Measurements from ENCODE around the gene CXCL5. TPM values are rescaled to one million over a fixed set of nuclear protein-coding genes. Genes with fewer than 3 reads are reported as not detected.

Gene CXCL5
- total RNA-seq (2014; rRNA removed; shearing (Covaris generic); ENCODE audit: low replicate concordance): not detected in 2 replicates

- H3K27ac ChIP-seq (ENCODE audit: low read length): no peak within 1 kb of the TSS
- no peak within 1 kb of the TSS for H2AFZ ChIP-seq (ENCODE audit: low read length)
- H3K36me3 ChIP-seq (ENCODE audit: insufficient read depth, low read length): no peaks in the 10 kb centered on the region
- no peaks in the 10 kb centered on the region for H3K27me3 ChIP-seq (ENCODE audit: low read length)
- no peaks in the 10 kb centered on the region for H3K79me2 ChIP-seq (ENCODE audit: low read length)
- no peak within 1 kb of the TSS for H3K4me2 ChIP-seq (ENCODE audit: low read depth, low read length, poor library complexity, severe bottlenecking)
- H3K4me3 ChIP-seq (ENCODE audit: low read length): no peak within 1 kb of the TSS
- H3K9ac ChIP-seq (ENCODE audit: low read length): no peak within 1 kb of the TSS
- no peaks in the 10 kb centered on the region for H3K4me1 ChIP-seq (ENCODE audit: low read length)
- no peak for DNase-seq
- no peaks in the 10 kb centered on the region for H3K9me2 ChIP-seq (replicated peaks; ENCODE audit: insufficient read depth, low read length)
- H3K9me3 ChIP-seq (ENCODE audit: low read length): no peaks in the 10 kb centered on the region
- no peaks in the 10 kb centered on the region for H4K20me1 ChIP-seq (ENCODE audit: insufficient read depth, low read depth, low read length)
These were observed at the start of gene CXCL5 for GRCh38 chr4:73998040-73999011. CXCL5 (minus strand) TSS chr4:73998677; CDS start chr4:73998581, 96 bp downstream.

- Histone ChIP-seq H3K27me3 (ENCODE audit: low read length) (no peaks in the 10 kb centered on the region), H3K36me3 (ENCODE audit: insufficient read depth, low read length) (no peaks in the 10 kb centered on the region), H3K79me2 (ENCODE audit: low read length) (no peaks in the 10 kb centered on the region), H3K9ac (ENCODE audit: low read length) (no peak overlapping the region), H3K4me1 (ENCODE audit: low read length) (no peaks in the 10 kb centered on the region), H3K27ac (ENCODE audit: low read length) (no peak overlapping the region), H3K9me2 (replicated peaks; ENCODE audit: insufficient read depth, low read length) (no peaks in the 10 kb centered on the region), H4K20me1 (ENCODE audit: insufficient read depth, low read depth, low read length) (no peaks in the 10 kb centered on the region), H2AFZ (ENCODE audit: low read length) (no peak overlapping the region), H3K9me3 (ENCODE audit: low read length) (no peaks in the 10 kb centered on the region), H3K4me3 (ENCODE audit: low read length) (no peak overlapping the region), H3K4me2 (ENCODE audit: low read depth, low read length, poor library complexity, severe bottlenecking) (no peak overlapping the region)
- no peak for DNase-seq
These were observed 48.7 kb upstream of the CXCL5 start for GRCh38 chr4:74047152-74047551.

- no peak for DNase-seq
- Histone ChIP-seq H3K4me2 (ENCODE audit: low read depth, low read length, poor library complexity, severe bottlenecking) (no peak overlapping the region), H3K9ac (ENCODE audit: low read length) (no peak overlapping the region), H4K20me1 (ENCODE audit: insufficient read depth, low read depth, low read length) (no peaks in the 10 kb centered on the region), H3K36me3 (ENCODE audit: insufficient read depth, low read length) (no peaks in the 10 kb centered on the region), H3K79me2 (ENCODE audit: low read length) (no peaks in the 10 kb centered on the region), H3K4me1 (ENCODE audit: low read length) (no peaks in the 10 kb centered on the region), H3K9me2 (replicated peaks; ENCODE audit: insufficient read depth, low read length) (no peaks in the 10 kb centered on the region), H3K27ac (ENCODE audit: low read length) (no peak overlapping the region), H3K27me3 (ENCODE audit: low read length) (no peaks in the 10 kb centered on the region), H2AFZ (ENCODE audit: low read length) (no peak overlapping the region), H3K4me3 (ENCODE audit: low read length) (no peak overlapping the region), H3K9me3 (ENCODE audit: low read length) (no peaks in the 10 kb centered on the region)
These were observed 47.3 kb upstream of the CXCL5 start for GRCh38 chr4:74045772-74046171.

- Histone ChIP-seq H3K9me3 (ENCODE audit: low read length) (no peaks in the 10 kb centered on the region), H3K4me2 (ENCODE audit: low read depth, low read length, poor library complexity, severe bottlenecking) (no peak overlapping the region), H3K9me2 (replicated peaks; ENCODE audit: insufficient read depth, low read length) (no peaks in the 10 kb centered on the region), H3K36me3 (ENCODE audit: insufficient read depth, low read length) (no peaks in the 10 kb centered on the region), H3K79me2 (ENCODE audit: low read length) (no peaks in the 10 kb centered on the region), H3K27ac (ENCODE audit: low read length) (no peak overlapping the region), H3K9ac (ENCODE audit: low read length) (no peak overlapping the region), H3K27me3 (ENCODE audit: low read length) (no peaks in the 10 kb centered on the region), H4K20me1 (ENCODE audit: insufficient read depth, low read depth, low read length) (no peaks in the 10 kb centered on the region), H2AFZ (ENCODE audit: low read length) (no peak overlapping the region), H3K4me3 (ENCODE audit: low read length) (no peak overlapping the region), H3K4me1 (ENCODE audit: low read length) (no peaks in the 10 kb centered on the region)
- DNase-seq: no peak
These were observed 46.8 kb upstream of the CXCL5 start for GRCh38 chr4:74045247-74045646.

- Histone ChIP-seq H3K27me3 (ENCODE audit: low read length) (no peaks in the 10 kb centered on the region), H3K9me3 (ENCODE audit: low read length) (no peaks in the 10 kb centered on the region), H3K4me2 (ENCODE audit: low read depth, low read length, poor library complexity, severe bottlenecking) (no peak overlapping the region), H3K27ac (ENCODE audit: low read length) (no peak overlapping the region), H3K36me3 (ENCODE audit: insufficient read depth, low read length) (no peaks in the 10 kb centered on the region), H4K20me1 (ENCODE audit: insufficient read depth, low read depth, low read length) (no peaks in the 10 kb centered on the region), H2AFZ (ENCODE audit: low read length) (no peak overlapping the region), H3K4me3 (ENCODE audit: low read length) (no peak overlapping the region), H3K4me1 (ENCODE audit: low read length) (no peaks in the 10 kb centered on the region), H3K9me2 (replicated peaks; ENCODE audit: insufficient read depth, low read length) (no peaks in the 10 kb centered on the region), H3K79me2 (ENCODE audit: low read length) (no peaks in the 10 kb centered on the region), H3K9ac (ENCODE audit: low read length) (no peak overlapping the region)
- no peak for DNase-seq
These were observed 46.2 kb upstream of the CXCL5 start for GRCh38 chr4:74044677-74045076.

- Histone ChIP-seq H3K79me2 (ENCODE audit: low read length) (no peaks in the 10 kb centered on the region), H3K9me3 (ENCODE audit: low read length) (no peaks in the 10 kb centered on the region), H3K36me3 (ENCODE audit: insufficient read depth, low read length) (no peaks in the 10 kb centered on the region), H4K20me1 (ENCODE audit: insufficient read depth, low read depth, low read length) (no peaks in the 10 kb centered on the region), H3K9me2 (replicated peaks; ENCODE audit: insufficient read depth, low read length) (no peaks in the 10 kb centered on the region), H3K4me2 (ENCODE audit: low read depth, low read length, poor library complexity, severe bottlenecking) (no peak overlapping the region), H2AFZ (ENCODE audit: low read length) (no peak overlapping the region), H3K9ac (ENCODE audit: low read length) (no peak overlapping the region), H3K4me1 (ENCODE audit: low read length) (no peaks in the 10 kb centered on the region), H3K27ac (ENCODE audit: low read length) (no peak overlapping the region), H3K27me3 (ENCODE audit: low read length) (no peaks in the 10 kb centered on the region), H3K4me3 (ENCODE audit: low read length) (no peak overlapping the region)
- DNase-seq: no peak
These were observed 44.2 kb upstream of the CXCL5 start for GRCh38 chr4:74042681-74043080.

GRCh38 chr4:74041418-74041817, 42.9 kb upstream of the CXCL5 start:
- H3K9ac ChIP-seq (ENCODE audit: low read length): no peak overlapping the region
- no peak overlapping the region for H2AFZ ChIP-seq (ENCODE audit: low read length)
- H3K4me3 ChIP-seq (ENCODE audit: low read length): no peak overlapping the region
- H3K9me3 ChIP-seq (ENCODE audit: low read length): no peaks in the 10 kb centered on the region
- no peak for DNase-seq
- H3K4me2 ChIP-seq (ENCODE audit: low read depth, low read length, poor library complexity, severe bottlenecking): no peak overlapping the region
- H3K79me2 ChIP-seq (ENCODE audit: low read length): no peaks in the 10 kb centered on the region
- H3K27ac ChIP-seq (ENCODE audit: low read length): no peak overlapping the region
- no peaks in the 10 kb centered on the region for H3K4me1 ChIP-seq (ENCODE audit: low read length)
- no peaks in the 10 kb centered on the region for H3K36me3 ChIP-seq (ENCODE audit: insufficient read depth, low read length)
- no peaks in the 10 kb centered on the region for H4K20me1 ChIP-seq (ENCODE audit: insufficient read depth, low read depth, low read length)
- no peaks in the 10 kb centered on the region for H3K27me3 ChIP-seq (ENCODE audit: low read length)
- H3K9me2 ChIP-seq (replicated peaks; ENCODE audit: insufficient read depth, low read length): no peaks in the 10 kb centered on the region

- Histone ChIP-seq H3K4me1 (ENCODE audit: low read length) (no peaks in the 10 kb centered on the region), H3K36me3 (ENCODE audit: insufficient read depth, low read length) (no peaks in the 10 kb centered on the region), H3K27ac (ENCODE audit: low read length) (no peak overlapping the region), H3K4me3 (ENCODE audit: low read length) (no peak overlapping the region), H4K20me1 (ENCODE audit: insufficient read depth, low read depth, low read length) (no peaks in the 10 kb centered on the region), H3K9ac (ENCODE audit: low read length) (no peak overlapping the region), H3K79me2 (ENCODE audit: low read length) (no peaks in the 10 kb centered on the region), H2AFZ (ENCODE audit: low read length) (no peak overlapping the region), H3K27me3 (ENCODE audit: low read length) (no peaks in the 10 kb centered on the region), H3K9me2 (replicated peaks; ENCODE audit: insufficient read depth, low read length) (no peaks in the 10 kb centered on the region), H3K4me2 (ENCODE audit: low read depth, low read length, poor library complexity, severe bottlenecking) (no peak overlapping the region), H3K9me3 (ENCODE audit: low read length) (no peaks in the 10 kb centered on the region)
- DNase-seq: no peak
These were observed 40.9 kb upstream of the CXCL5 start for GRCh38 chr4:74039315-74039763.

Data from Karpas-422 (cell line).